OCI-LY1 (cell line): Measurements from ENCODE around the gene NUDT21.
A peak's percentile ranks its signal among the peaks of the same experiment; 100 is the strongest.

ENCODE experiments used
- H2AFZ ChIP-seq: fragments of 200-600 bp; sonication (generic), shearing (Covaris generic); 2 replicates; pipeline ENCODE4 v1.6.0; 2014; ENCODE audit warnings: antibody characterized with exemption, mild to moderate bottlenecking, low read length
- H3F3A ChIP-seq: fragments of 200-600 bp; sonication (generic), shearing (Covaris generic); 2 replicates; pipeline ENCODE4 v1.6.0; 2014; ENCODE audit warnings: mild to moderate bottlenecking, antibody characterized with exemption, low read length, moderate library complexity; ENCODE audit not compliant: insufficient read depth
- H3K27ac ChIP-seq: fragments of 200-600 bp; sonication (generic); 2 replicates; pipeline ENCODE4 v1.5.1; 2014; ENCODE audit warnings: low read length, mixed run types, mild to moderate bottlenecking, low read depth; ENCODE audit not compliant: poor library complexity, severe bottlenecking
- H3K27me3 ChIP-seq: fragments of 200-600 bp; sonication (generic); 2 replicates; pipeline ENCODE4 v1.6.0; 2014; ENCODE audit warnings: antibody characterized with exemption, mild to moderate bottlenecking, low read length, moderate library complexity; ENCODE audit not compliant: insufficient read depth
- H3K36me3 ChIP-seq: fragments of 200-600 bp; sonication (generic); 2 replicates; pipeline ENCODE4 v1.6.1; 2014; ENCODE audit warnings: mild to moderate bottlenecking, antibody characterized with exemption, low read length, moderate library complexity, mixed read lengths; ENCODE audit not compliant: insufficient read depth
- H3K4me1 ChIP-seq: fragments of 200-600 bp; sonication (generic); 2 replicates; pipeline ENCODE4 v1.5.1; 2014; ENCODE audit warnings: mild to moderate bottlenecking, low read length, moderate library complexity; ENCODE audit not compliant: insufficient read depth, severe bottlenecking
- H3K4me2 ChIP-seq: fragments of 200-600 bp; sonication (generic), shearing (Covaris generic); 2 replicates; pipeline ENCODE4 v1.6.1; 2014; ENCODE audit warnings: low read length
- H3K4me3 ChIP-seq: fragments of 200-600 bp; sonication (generic); 2 replicates; pipeline ENCODE4 v1.5.1; 2014; ENCODE audit warnings: low read length, low read depth, mild to moderate bottlenecking, mixed read lengths; ENCODE audit not compliant: poor library complexity, severe bottlenecking
- H3K79me2 ChIP-seq: fragments of 200-600 bp; shearing (Covaris generic); 2 replicates; pipeline ENCODE4 v1.6.1; 2016; ENCODE audit warnings: mixed run types, low read length, mixed read lengths; ENCODE audit not compliant: insufficient read depth
- H3K9ac ChIP-seq: fragments of 200-600 bp; sonication (generic), shearing (Covaris generic); 2 replicates; pipeline ENCODE4 v1.6.1; 2014; ENCODE audit warnings: mild to moderate bottlenecking, low read length, mixed read lengths
- H3K9me2 ChIP-seq: fragments of 200-600 bp; sonication (generic), shearing (Covaris generic); 2 replicates; pipeline ENCODE4 v1.6.1; 2014; ENCODE audit warnings: low read depth, mild to moderate bottlenecking, low read length, mixed read lengths
- H3K9me3 ChIP-seq: fragments of 200-600 bp; shearing (Covaris generic); 2 replicates; pipeline ENCODE4 v1.6.1; 2014; ENCODE audit warnings: low read length, mixed read lengths
- H4K20me1 ChIP-seq: fragments of 200-600 bp; sonication (generic), shearing (Covaris generic); 2 replicates; pipeline ENCODE4 v1.6.0; 2016; ENCODE audit warnings: mild to moderate bottlenecking, low read length; ENCODE audit not compliant: insufficient read depth
- EZH2 ChIP-seq: fragments of 200-600 bp; sonication (generic), shearing (Covaris generic); IDR thresholded peaks from 2 replicates; pipeline ENCODE4 v1.8.0; 2017; ENCODE audit warnings: borderline replicate concordance, mixed run types, mild to moderate bottlenecking, antibody characterized with exemption, low read length, moderate library complexity, mixed read lengths
- TF ChIP-seq, protein P1 (sequence below): fragments of 200-600 bp; sonication (generic), shearing (Covaris generic); IDR thresholded peaks from 2 replicates; pipeline ENCODE4 v1.5.1; 2017; ENCODE audit warnings: mild to moderate bottlenecking, antibody characterized with exemption, low read length, moderate library complexity, mixed read lengths

The NUDT21 gene

DNA sequence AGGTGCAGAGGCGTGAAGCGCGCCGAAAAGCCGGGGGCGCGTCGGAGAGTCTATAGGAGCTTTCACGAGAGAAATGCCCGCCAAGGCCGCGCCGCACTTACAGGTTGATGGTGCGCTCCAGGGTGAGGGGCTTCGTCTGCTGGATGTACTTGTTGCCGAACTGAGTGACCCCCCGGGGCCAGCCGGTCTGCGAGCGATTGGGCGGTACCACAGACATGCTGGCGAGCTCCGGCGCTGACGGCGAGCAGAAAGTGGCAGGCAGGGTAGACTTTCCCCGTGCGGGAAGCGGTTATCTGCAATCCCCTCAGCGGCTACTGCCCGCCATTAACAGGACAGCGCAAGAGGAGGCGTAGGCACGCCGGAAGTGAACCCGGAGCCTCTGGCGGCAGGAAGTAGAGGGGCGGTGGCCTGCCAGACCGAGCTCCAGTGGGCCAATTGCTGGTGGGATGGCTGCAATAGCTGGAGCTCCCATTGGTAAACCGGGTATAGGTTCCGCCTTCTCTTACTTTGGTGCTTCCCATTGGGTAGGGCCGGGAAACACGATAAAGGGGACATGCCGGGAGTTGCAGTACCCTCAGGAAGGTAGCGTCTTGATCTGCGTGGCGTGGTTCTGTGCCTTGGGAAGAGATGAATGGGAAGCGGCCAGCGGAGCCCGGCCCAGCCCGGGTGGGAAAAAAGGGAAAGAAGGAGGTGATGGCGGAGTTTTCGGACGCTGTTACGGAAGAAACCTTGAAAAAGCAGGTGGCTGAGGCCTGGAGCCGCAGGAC is at the start of gene NUDT21, which contains the start of gene OGFOD1:
NUDT21 (minus strand) TSS at position 347 of the 767 bp plus-strand sequence; CDS start at position 217, 130 bp downstream.
OGFOD1 (plus strand) TSS at position 569 of the 767 bp plus-strand sequence; CDS start at position 628, 59 bp downstream.
- H2AFZ ChIP-seq: no peak within 1 kb of the TSS
- H3K4me1 ChIP-seq: peaks cover 39% of the 10 kb centered on the region
- H4K20me1 ChIP-seq: no peaks in the 10 kb centered on the region

DNA sequence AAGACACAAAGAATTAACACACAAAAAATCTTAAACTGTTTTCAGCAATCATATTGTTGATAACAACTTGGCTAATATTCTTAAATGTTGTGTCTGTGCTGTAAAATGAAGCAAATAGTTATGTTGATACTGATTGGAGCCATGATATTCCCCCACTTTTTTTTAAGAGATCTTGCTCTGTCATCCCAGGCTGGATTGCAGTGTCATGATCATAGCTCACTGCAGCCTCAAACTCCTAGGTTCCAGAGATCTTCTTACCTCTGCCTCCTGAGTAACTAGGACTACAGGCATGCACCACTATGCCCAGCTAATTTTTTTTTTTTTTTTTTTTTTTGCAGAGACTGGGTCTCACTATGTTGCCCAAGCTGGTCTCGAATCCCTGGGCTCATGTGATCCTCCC is 42.7 kb upstream of the NUDT21 start:
- H3K9me2 ChIP-seq: no peaks in the 10 kb centered on the region
- no peaks in the 10 kb centered on the region for H3K4me1 ChIP-seq
- H3K36me3 ChIP-seq: peaks cover 9% of the 10 kb centered on the region; the same call in 1 of the 2 replicates
- H3K9ac ChIP-seq: no peak overlapping the region
- TF ChIP-seq EZH2: no peak
- H3K4me2 ChIP-seq: no peak overlapping the region
- H4K20me1 ChIP-seq: no peaks in the 10 kb centered on the region
- no peaks in the 10 kb centered on the region for H3K79me2 ChIP-seq
- no peaks in the 10 kb centered on the region for H3F3A ChIP-seq
- no peaks in the 10 kb centered on the region for H3K9me3 ChIP-seq
- H2AFZ ChIP-seq: no peak overlapping the region
- no peaks in the 10 kb centered on the region for H3K27me3 ChIP-seq
- no peak overlapping the region for H3K4me3 ChIP-seq
- H3K27ac ChIP-seq: no peak overlapping the region

More for the DNA sequence above, at the start of gene NUDT21, which contains the start of gene OGFOD1:
- H3K9me2 ChIP-seq: no peaks in the 10 kb centered on the region
- H3K9ac ChIP-seq: peak within 1 kb of the TSS; percentile 98
- H3K4me3 ChIP-seq: peak within 1 kb of the TSS; percentile 98
- H3K9me3 ChIP-seq: no peaks in the 10 kb centered on the region
- H3K36me3 ChIP-seq: peaks cover 51% of the 10 kb centered on the region
- H3K79me2 ChIP-seq: peaks cover 69% of the 10 kb centered on the region
- no peak for TF ChIP-seq EZH2
- TF ChIP-seq, protein P1, sequence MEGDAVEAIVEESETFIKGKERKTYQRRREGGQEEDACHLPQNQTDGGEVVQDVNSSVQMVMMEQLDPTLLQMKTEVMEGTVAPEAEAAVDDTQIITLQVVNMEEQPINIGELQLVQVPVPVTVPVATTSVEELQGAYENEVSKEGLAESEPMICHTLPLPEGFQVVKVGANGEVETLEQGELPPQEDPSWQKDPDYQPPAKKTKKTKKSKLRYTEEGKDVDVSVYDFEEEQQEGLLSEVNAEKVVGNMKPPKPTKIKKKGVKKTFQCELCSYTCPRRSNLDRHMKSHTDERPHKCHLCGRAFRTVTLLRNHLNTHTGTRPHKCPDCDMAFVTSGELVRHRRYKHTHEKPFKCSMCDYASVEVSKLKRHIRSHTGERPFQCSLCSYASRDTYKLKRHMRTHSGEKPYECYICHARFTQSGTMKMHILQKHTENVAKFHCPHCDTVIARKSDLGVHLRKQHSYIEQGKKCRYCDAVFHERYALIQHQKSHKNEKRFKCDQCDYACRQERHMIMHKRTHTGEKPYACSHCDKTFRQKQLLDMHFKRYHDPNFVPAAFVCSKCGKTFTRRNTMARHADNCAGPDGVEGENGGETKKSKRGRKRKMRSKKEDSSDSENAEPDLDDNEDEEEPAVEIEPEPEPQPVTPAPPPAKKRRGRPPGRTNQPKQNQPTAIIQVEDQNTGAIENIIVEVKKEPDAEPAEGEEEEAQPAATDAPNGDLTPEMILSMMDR: no peak
- H3K27ac ChIP-seq: peak within 1 kb of the TSS; percentile 88
- no peaks in the 10 kb centered on the region for H3F3A ChIP-seq
- no peaks in the 10 kb centered on the region for H3K27me3 ChIP-seq
- peak within 1 kb of the TSS; percentile 98 for H3K4me2 ChIP-seq

DNA sequence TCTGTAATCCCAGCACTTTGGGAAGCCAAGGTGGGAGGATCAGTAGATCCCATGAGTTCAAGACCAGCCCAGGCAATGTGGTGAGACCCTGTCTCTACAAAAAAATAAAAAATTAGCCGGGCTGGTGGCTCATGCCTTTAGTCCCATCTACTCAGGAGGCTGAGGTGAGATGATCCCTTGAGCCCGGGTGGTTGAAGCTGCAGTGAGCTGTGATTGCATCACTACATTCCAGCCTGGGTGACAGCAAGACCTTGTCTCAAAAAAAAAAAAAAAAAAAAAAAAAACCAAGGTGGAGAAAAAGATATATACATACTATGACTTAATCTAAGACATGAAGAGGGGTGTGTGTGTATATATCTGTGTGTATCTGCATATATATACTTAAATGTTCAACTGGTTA is 42.0 kb upstream of the NUDT21 start:
- no peaks in the 10 kb centered on the region for H3K4me1 ChIP-seq
- TF ChIP-seq EZH2: no peak
- TF ChIP-seq, protein P1: no peak
- no peak overlapping the region for H2AFZ ChIP-seq
- no peaks in the 10 kb centered on the region for H3K9me2 ChIP-seq
- no peak overlapping the region for H3K9ac ChIP-seq
- H3K27me3 ChIP-seq: no peaks in the 10 kb centered on the region
- no peaks in the 10 kb centered on the region for H3F3A ChIP-seq
- H3K36me3 ChIP-seq: peaks cover 3% of the 10 kb centered on the region; the same call in 1 of the 2 replicates
- no peaks in the 10 kb centered on the region for H3K79me2 ChIP-seq
- H3K4me2 ChIP-seq: no peak overlapping the region
- H3K27ac ChIP-seq: no peak overlapping the region
- no peaks in the 10 kb centered on the region for H4K20me1 ChIP-seq
- H3K4me3 ChIP-seq: no peak overlapping the region
- no peaks in the 10 kb centered on the region for H3K9me3 ChIP-seq
